H9 (cell line): Measurements from ENCODE around the gene B3GALNT2. TPM values are rescaled to one million over a fixed set of nuclear protein-coding genes. Genes with fewer than 3 reads are reported as not detected.

Source experiments
- DNase-seq: peaks from one replicate; pipeline ENCODE4 v3.0.0-alpha.2; 2017
- H2AFZ ChIP-seq: one replicate; pipeline ENCODE4 v1.6.1; 2013; ENCODE audit warnings: mild to moderate bottlenecking, low read length, control low read depth, moderate library complexity
- H2AK5ac ChIP-seq: 2 replicates; pipeline ENCODE4 v1.6.1; 2013; ENCODE audit warnings: low read length, control low read depth, mixed read lengths; ENCODE audit not compliant: insufficient read length
- H2BK120ac ChIP-seq: one replicate; pipeline ENCODE4 v1.6.1; 2013; ENCODE audit warnings: low read depth, mild to moderate bottlenecking, low read length, control low read depth, inconsistent platforms; ENCODE audit not compliant: poor library complexity, severe bottlenecking
- H2BK12ac ChIP-seq: 2 replicates; pipeline ENCODE4 v1.6.1; 2013; ENCODE audit warnings: low read length, control low read depth, mixed read lengths, low read depth; ENCODE audit not compliant: insufficient read length
- H2BK15ac ChIP-seq: 2 replicates; pipeline ENCODE4 v1.6.1; 2013; ENCODE audit warnings: low read depth, low read length, control low read depth
- H2BK20ac ChIP-seq: one replicate; pipeline ENCODE4 v1.6.1; 2013; ENCODE audit warnings: low read depth, mild to moderate bottlenecking, low read length, control low read depth, inconsistent platforms; ENCODE audit not compliant: poor library complexity, severe bottlenecking
- H2BK5ac ChIP-seq: 2 replicates; pipeline ENCODE4 v1.6.1; 2013; ENCODE audit warnings: low read length, control low read depth, mixed read lengths; ENCODE audit not compliant: insufficient read length
- H3K14ac ChIP-seq: 2 replicates; pipeline ENCODE4 v1.6.1; 2013; ENCODE audit warnings: low read length, control low read depth; ENCODE audit not compliant: insufficient read depth
- H3K18ac ChIP-seq: 2 replicates; pipeline ENCODE4 v1.6.1; 2013; ENCODE audit warnings: low read depth, mild to moderate bottlenecking, mixed read lengths, low read length, control low read depth; ENCODE audit not compliant: insufficient read length
- H3K23ac ChIP-seq: 2 replicates; pipeline ENCODE4 v1.6.1; 2013; ENCODE audit warnings: low read length, control low read depth, mixed read lengths, low read depth; ENCODE audit not compliant: insufficient read length
- H3K23me2 ChIP-seq: 2 replicates; pipeline ENCODE4 v1.6.1; 2013; ENCODE audit warnings: low read depth, mild to moderate bottlenecking, mixed read lengths, low read length, control low read depth; ENCODE audit not compliant: insufficient read length, poor library complexity, severe bottlenecking
- H3K27ac ChIP-seq: 2 replicates; pipeline ENCODE4 v1.5.1; 2013; ENCODE audit warnings: low read length, control low read depth, mixed read lengths, low read depth; ENCODE audit not compliant: insufficient read length
- H3K27me3 ChIP-seq: 2 replicates; pipeline ENCODE4 v1.6.1; 2013; ENCODE audit warnings: low read length, control low read depth, inconsistent platforms; ENCODE audit not compliant: insufficient read depth
- H3K4ac ChIP-seq: 2 replicates; pipeline ENCODE4 v1.6.1; 2013; ENCODE audit warnings: low read depth, mild to moderate bottlenecking, control low read depth, inconsistent platforms, low read length, moderate library complexity
- H3K4me1 ChIP-seq: 2 replicates; pipeline ENCODE4 v1.6.1; 2013; ENCODE audit warnings: low read length, control low read depth, inconsistent platforms; ENCODE audit not compliant: insufficient read depth
- H3K4me2 ChIP-seq: 2 replicates; pipeline ENCODE4 v1.6.1; 2013; ENCODE audit warnings: low read length, control low read depth, mixed read lengths; ENCODE audit not compliant: insufficient read length, insufficient read depth
- H3K56ac ChIP-seq: 2 replicates; pipeline ENCODE4 v1.6.1; 2013; ENCODE audit warnings: low read depth, mild to moderate bottlenecking, mixed read lengths, low read length, control low read depth; ENCODE audit not compliant: insufficient read length
- H3K79me1 ChIP-seq: 2 replicates; pipeline ENCODE4 v1.6.1; 2013; ENCODE audit warnings: low read depth, mild to moderate bottlenecking, moderate library complexity, low read length, control low read depth, inconsistent platforms; ENCODE audit not compliant: insufficient read depth, poor library complexity, severe bottlenecking
- H3K79me2 ChIP-seq: 2 replicates; pipeline ENCODE4 v1.6.1; 2013; ENCODE audit warnings: low read length, control low read depth, inconsistent platforms; ENCODE audit not compliant: insufficient read depth
- H3K9ac ChIP-seq: 2 replicates; pipeline ENCODE4 v1.6.1; 2013; ENCODE audit warnings: low read length, control low read depth, mixed read lengths; ENCODE audit not compliant: insufficient read length; ENCODE audit errors: extremely low read depth
- H3K9me3 ChIP-seq: one replicate; pipeline ENCODE4 v1.6.1; 2013; ENCODE audit warnings: low read depth, low read length, inconsistent platforms; ENCODE audit not compliant: control insufficient read depth
- H3T11ph ChIP-seq: one replicate; pipeline ENCODE4 v1.6.1; 2013; ENCODE audit warnings: mild to moderate bottlenecking, low read length, control low read depth, inconsistent platforms
- H4K20me1 ChIP-seq: one replicate; pipeline ENCODE4 v1.6.1; 2013; ENCODE audit not compliant: control insufficient read depth, insufficient read length, insufficient read depth
- H4K5ac ChIP-seq: 2 replicates; pipeline ENCODE4 v1.6.1; 2013; ENCODE audit warnings: low read depth, mild to moderate bottlenecking, mixed read lengths, low read length, control low read depth; ENCODE audit not compliant: insufficient read length
- H4K8ac ChIP-seq: replicated peaks from 2 replicates; pipeline ENCODE4 v1.6.1; 2013; ENCODE audit warnings: low read length, control low read depth, mixed read lengths, low read depth; ENCODE audit not compliant: insufficient read length
- H4K91ac ChIP-seq: 2 replicates; pipeline ENCODE4 v1.6.1; 2013; ENCODE audit warnings: low read depth, mild to moderate bottlenecking, moderate library complexity, mixed read lengths, low read length, control low read depth; ENCODE audit not compliant: insufficient read length
- H3K27ac Mint-ChIP-seq, 3 experiments: 2 replicates in 2 of 3; 3 replicates in 1 of 3; pipeline ENCODE4 v1.8.0; 2020 to 2021; ENCODE audit warnings: mixed read lengths in 3 of 3, mild to moderate bottlenecking in 1 of 3, moderate library complexity in 1 of 3
- H3K27me3 Mint-ChIP-seq: 2 replicates; pipeline ENCODE4 v1.8.0; 2021; ENCODE audit warnings: low read depth, mild to moderate bottlenecking, moderate library complexity, mixed read lengths
- H3K36me3 Mint-ChIP-seq, 3 experiments: 2 replicates in 2 of 3; 3 replicates in 1 of 3; pipeline ENCODE4 v1.8.0; 2020 to 2021; ENCODE audit warnings: low read depth in 3 of 3, mixed read lengths in 3 of 3; ENCODE audit not compliant: insufficient read depth in 1 of 3
- H3K4me1 Mint-ChIP-seq, 2 experiments: 2 replicates each; pipeline ENCODE4 v1.8.0; 2020; ENCODE audit warnings: mixed read lengths in 2 of 2
- H3K4me3 Mint-ChIP-seq, 2 experiments: 2 replicates in 1 of 2; 3 replicates in 1 of 2; pipeline ENCODE4 v1.8.0; 2020 to 2021; ENCODE audit warnings: mild to moderate bottlenecking in 2 of 2, mixed read lengths in 2 of 2, moderate library complexity in 1 of 2
- H3K9me3 Mint-ChIP-seq, 2 experiments: 2 replicates in 1 of 2; 3 replicates in 1 of 2; pipeline ENCODE4 v1.8.0; 2020; ENCODE audit warnings: mild to moderate bottlenecking in 2 of 2, mixed read lengths in 2 of 2, moderate library complexity in 1 of 2
- CTCF ChIP-seq: fragments of 200-600 bp; sonication (generic); conservative IDR thresholded peaks from 3 replicates; pipeline ENCODE4 v1.8.0; 2021; ENCODE audit warnings: antibody characterized with exemption, mild to moderate bottlenecking
- WGBS: extraction: QIAGEN DNeasy Blood & Tissue Kit; methylation state at CpG from one replicate; pipeline ENCODE4 v1.1.7; 2013; ENCODE audit warnings: missing lambda C conversion rate, low lambda C conversion rate, mixed read lengths; ENCODE audit not compliant: insufficient read length; ENCODE audit errors: extremely low coverage; 5-methylcytosine and 5-hydroxymethylcytosine counted together
- long read RNA-seq: library from polyadenylated mRNA; unstranded; transcript quantifications from one replicate; pipeline ENCODE4 v2.0.0, GENCODE V29; 2020
- total RNA-seq: library from RNA; stranded (reverse); gene quantifications from 2 replicates; pipeline ENCODE4 v1.2.1, GENCODE V29; 2021

B3GALNT2 gene
- total RNA-seq: 27.8 and 30.9 TPM in 2 replicates
- long read RNA-seq, transcript B3GALNT2-202 (12 exons, 2,015 nt): major isoform, 43 of 99 reads
- long read RNA-seq, partial matches to known transcripts: 14 of 99 reads
- long read RNA-seq, other reads (novel, unspliced or antisense): 41 of 99 reads

DNA sequence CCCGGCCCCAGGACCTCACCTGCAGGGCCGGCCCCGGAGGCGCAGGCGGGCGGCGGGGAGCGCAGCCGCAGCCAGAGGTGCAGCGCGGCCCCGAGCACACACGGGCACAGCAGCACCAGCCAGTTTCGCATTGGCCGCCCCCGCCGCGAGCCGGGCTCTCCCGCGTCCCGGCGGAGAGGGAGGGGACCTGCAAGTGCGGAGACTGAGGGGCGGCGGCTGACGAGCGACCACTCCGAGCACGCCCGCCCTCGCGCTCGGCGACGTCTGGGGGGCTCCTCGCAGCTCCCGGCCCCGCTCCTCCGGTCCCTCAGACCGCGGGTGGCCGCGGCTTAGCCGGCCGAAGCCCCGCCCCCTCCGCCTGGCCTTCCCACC lies at the start of gene B3GALNT2:
Gene B3GALNT2 (minus strand): TSS at position 331 of the 372 bp plus-strand sequence. CDS start 200 bp downstream, at position 131.
- Histone ChIP-seq H3K4ac (peak within 1 kb of the TSS; percentile 15), H4K8ac (no peak within 1 kb of the TSS), H2AFZ (no peak within 1 kb of the TSS), H4K5ac (peak within 1 kb of the TSS; percentile 4), H3K18ac (peak within 1 kb of the TSS; percentile 89), H3K79me1 (peaks cover 4% of the 10 kb centered on the region), H3K4me2 (peak within 1 kb of the TSS; percentile 94), H2BK120ac (peak within 1 kb of the TSS; percentile 39), H3K23me2 (peaks cover 5% of the 10 kb centered on the region), H2BK5ac (no peak within 1 kb of the TSS), H2BK20ac (no peak within 1 kb of the TSS), H3T11ph (no peak within 1 kb of the TSS), H3K23ac (no peak within 1 kb of the TSS), H2BK15ac (no peak within 1 kb of the TSS), H3K9me3 (no peaks in the 10 kb centered on the region), H4K20me1 (no peaks in the 10 kb centered on the region), H3K14ac (peak within 1 kb of the TSS; percentile 93), H3K27ac (peak within 1 kb of the TSS; percentile 62), H3K4me1 (no peaks in the 10 kb centered on the region; the same call in 1 of the 2 replicates), H3K9ac (peak within 1 kb of the TSS; percentile 92), H4K91ac (no peak within 1 kb of the TSS), H3K56ac (no peak within 1 kb of the TSS), H3K79me2 (peaks cover 11% of the 10 kb centered on the region; the same call in 1 of the 2 replicates), H3K27me3 (no peaks in the 10 kb centered on the region), H2BK12ac (no peak within 1 kb of the TSS), H2AK5ac (no peak within 1 kb of the TSS)
- DNase-seq: no peak
- Mint-ChIP-seq H3K4me1 (peaks cover 14 to 19% of the 10 kb centered on the region in 2 experiments), H3K27ac (peak within 1 kb of the TSS; percentile 97 to 99 (median 99)), H3K4me3 (peak within 1 kb of the TSS; percentile 87 to 96), H3K9me3 (no peaks in the 10 kb centered on the region), H3K36me3 (peaks cover 0 to 2% (median 0%) of the 10 kb centered on the region in 3 experiments; a peak in 2 of 7 replicates), H3K27me3 (no peaks in the 10 kb centered on the region)
- no peak for TF ChIP-seq CTCF
- no CpG with 5 or more reads among the region's 48 CpGs for WGBS
